NCI-H146 (cell line): ENCODE measurements around the gene KLHL17.
"Not testable (repeated sequence)": the region's sequence is repeated elsewhere in the genome, so short reads cannot be mapped to it uniquely, and the experiment has no call there.

Experiments used
- DNase-seq: peaks from one replicate; lab custom pipeline; 2025; lab: John Stamatoyannopoulos, UW

The KLHL17 gene

GRCh38 chr1:969260-969855 is 9.0 kb downstream of the KLHL17 start:
- DNase-seq = no peak

DNA sequence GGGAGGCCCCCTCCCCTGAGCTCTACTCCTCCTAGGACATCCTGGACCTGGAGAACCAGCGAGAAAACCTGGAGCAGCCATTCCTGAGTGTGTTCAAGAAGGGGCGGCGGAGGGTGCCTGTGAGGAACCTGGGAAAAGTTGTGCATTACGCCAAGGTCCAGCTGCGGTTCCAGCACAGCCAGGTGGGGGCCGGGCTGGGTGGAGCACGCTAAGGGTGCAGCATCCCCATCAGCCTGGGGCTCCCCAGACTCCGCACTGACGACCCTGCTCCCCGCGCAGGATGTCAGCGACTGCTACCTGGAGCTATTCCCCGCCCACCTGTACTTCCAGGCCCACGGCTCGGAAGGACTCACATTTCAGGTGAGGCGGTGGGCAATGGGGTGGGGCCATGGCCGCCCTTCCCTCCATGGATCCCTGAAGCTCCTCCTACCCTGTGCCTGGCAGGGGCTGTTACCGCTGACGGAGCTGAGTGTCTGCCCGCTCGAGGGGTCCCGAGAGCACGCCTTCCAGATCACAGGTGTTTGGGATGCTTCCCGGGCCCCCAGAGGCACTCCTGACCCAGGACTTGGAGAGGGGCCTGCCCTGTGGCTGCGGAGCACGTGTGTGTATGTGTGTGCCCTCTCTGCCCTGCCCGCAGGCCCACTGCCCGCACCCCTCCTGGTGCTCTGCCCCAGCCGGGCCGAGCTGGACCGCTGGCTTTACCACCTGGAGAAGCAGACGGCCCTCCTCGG is 10.0 kb downstream of the KLHL17 start:
- DNase-seq = no peak

GRCh38 chr1:970973-971730 is 10.8 kb downstream of the KLHL17 start:
- no peak for DNase-seq

- no peak for DNase-seq
Observed at GRCh38 chr1:971751-972506, 11.5 kb downstream of the KLHL17 start.

- DNase-seq = no peak
Observed at GRCh38 chr1:972726-973458, 12.5 kb downstream of the KLHL17 start.

- DNase-seq = no peak
Observed at GRCh38 chr1:973459-974292, 13.3 kb downstream of the KLHL17 start.

GRCh38 chr1:974293-974640 is 13.9 kb downstream of the KLHL17 start:
- no peak for DNase-seq

- DNase-seq = no peak
Observed at GRCh38 chr1:974687-975328, 14.4 kb downstream of the KLHL17 start.

- DNase-seq = no peak
Observed at GRCh38 chr1:975365-975764, 15.0 kb downstream of the KLHL17 start.

- peak; percentile 52 for DNase-seq
Observed at GRCh38 chr1:975896-976683, 15.7 kb downstream of the KLHL17 start.

- not testable (repeated sequence) for DNase-seq
Observed at GRCh38 chr1:976791-977190, 16.4 kb downstream of the KLHL17 start.

- no peak for DNase-seq
Observed at GRCh38 chr1:978069-978834, 17.9 kb downstream of the KLHL17 start.

GRCh38 chr1:978835-979743 is 18.7 kb downstream of the KLHL17 start:
- no peak for DNase-seq

DNA sequence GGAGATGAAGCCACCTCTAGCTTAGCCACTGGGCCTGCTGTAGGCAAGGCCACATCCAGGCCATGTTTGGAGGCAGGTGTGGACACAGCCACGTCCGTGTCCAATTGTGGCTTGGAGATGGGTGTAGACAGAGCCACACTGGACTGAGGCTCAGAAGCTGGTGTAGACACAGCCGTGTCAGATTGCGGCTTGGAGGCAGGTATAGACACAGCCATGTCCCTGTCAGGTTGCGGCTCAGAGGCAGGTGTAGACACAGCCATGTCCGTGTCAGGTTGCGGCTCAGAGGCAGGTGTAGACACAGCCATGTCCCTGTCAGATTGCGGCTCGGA is 19.3 kb downstream of the KLHL17 start:
- no peak for DNase-seq

GRCh38 chr1:980137-980571 is 19.8 kb downstream of the KLHL17 start:
- DNase-seq = no peak

DNA sequence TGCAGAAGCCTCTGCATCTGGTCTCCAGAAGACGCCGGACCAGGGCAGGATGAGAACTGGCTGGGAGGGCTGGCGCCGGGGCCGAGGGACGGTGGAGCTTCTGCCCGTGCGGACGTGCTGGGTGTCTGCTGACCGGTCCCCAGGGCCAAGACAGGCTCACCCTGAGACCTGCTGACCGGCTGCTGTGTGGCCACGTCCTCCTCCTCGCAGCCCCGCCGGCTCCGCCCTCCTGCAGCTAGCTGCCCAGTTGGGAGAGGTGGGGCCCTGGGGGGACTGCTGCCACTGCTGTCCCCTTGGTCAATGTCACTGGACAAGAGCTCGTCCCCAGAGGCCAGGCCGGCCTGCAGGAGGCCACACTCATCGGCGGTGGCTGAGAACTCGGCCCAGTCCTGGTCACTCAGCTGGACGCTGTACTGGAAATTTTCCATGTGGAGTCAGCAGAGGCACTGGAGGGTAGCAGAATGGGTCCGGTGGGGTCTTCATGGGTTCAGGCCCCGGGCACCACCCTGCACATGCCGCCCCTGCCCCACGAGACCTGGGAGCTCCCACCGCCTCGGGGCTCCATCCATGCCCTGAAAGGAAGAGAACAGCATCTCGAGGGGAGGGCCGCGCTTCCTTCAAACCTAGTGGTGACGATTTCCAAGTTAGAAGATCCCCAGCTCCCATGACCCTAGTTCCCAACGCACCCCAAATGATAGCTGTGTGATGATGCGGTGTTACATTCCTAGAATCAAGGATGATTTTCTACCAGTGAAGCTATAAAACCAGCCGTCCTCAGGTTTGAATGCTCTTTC is 20.4 kb downstream of the KLHL17 start:
- no peak for DNase-seq

- DNase-seq = peak; percentile 27
Observed at GRCh38 chr1:981491-981954, 21.1 kb downstream of the KLHL17 start.
